Hematopoietic multipotent progenitor cell treated with erythropoietin and hydrocortisone succinate and interleukin-3 and kit ligand, for 17 days (in vitro differentiated cells): ENCODE data around the gene C16orf92.
A peak's percentile ranks its signal among the peaks of the same experiment; 100 is the strongest.

Experiments
- DNase-seq: peaks from one replicate; pipeline ENCODE4 v3.0.0-alpha.2; 2015; ENCODE audit warnings: low spot score

C16orf92 gene

GRCh38 chr16:29989111-29989858, 33.7 kb upstream of the C16orf92 start:
- DNase-seq = no peak

DNA sequence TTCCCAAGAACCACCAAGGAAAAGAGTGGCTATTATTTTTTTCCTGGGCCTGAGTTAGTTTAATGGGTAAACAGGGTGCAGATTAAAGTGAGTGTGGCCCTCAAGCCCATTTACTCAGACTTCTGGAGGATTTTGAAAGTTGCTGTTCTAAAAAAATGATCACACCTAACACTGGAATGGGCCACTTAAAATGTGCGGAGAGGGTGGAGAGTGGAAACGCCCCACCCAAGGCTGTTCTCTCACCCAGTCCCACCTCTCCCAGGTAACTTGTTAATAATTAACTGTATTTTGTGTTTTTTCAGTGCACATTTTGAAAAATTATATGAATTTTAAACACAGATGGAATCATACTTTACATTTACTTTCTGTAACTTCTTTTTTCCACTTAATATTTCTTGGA, 33.0 kb upstream of the C16orf92 start:
- no peak for DNase-seq

DNA sequence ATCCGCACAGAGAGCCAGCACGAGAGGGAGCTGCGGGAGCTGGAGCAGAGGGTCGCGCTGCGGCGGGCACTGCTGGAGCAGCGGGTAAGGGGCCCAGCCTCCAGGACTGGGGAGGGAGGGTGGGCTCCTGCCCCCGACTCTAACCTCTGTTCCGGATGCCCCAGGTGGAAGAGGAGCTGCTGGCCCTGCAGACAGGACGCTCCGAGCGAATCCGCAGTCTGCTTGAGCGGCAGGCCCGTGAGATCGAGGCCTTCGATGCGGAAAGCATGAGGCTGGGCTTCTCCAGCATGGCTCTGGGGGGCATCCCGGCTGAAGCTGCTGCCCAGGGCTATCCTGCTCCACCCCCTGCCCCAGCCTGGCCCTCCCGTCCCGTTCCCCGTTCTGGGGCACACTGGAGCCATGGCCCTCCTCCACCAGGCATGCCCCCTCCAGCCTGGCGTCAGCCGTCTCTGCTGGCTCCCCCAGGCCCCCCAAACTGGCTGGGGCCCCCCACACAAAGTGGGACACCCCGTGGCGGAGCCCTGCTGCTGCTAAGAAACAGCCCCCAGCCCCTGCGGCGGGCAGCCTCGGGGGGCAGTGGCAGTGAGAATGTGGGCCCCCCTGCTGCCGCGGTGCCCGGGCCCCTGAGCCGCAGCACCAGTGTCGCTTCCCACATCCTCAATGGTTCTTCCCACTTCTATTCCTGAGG, 32.0 kb upstream of the C16orf92 start:
- no peak for DNase-seq

- no peak for DNase-seq
Observed at GRCh38 chr16:29991571-29991904, 31.5 kb upstream of the C16orf92 start.

DNA sequence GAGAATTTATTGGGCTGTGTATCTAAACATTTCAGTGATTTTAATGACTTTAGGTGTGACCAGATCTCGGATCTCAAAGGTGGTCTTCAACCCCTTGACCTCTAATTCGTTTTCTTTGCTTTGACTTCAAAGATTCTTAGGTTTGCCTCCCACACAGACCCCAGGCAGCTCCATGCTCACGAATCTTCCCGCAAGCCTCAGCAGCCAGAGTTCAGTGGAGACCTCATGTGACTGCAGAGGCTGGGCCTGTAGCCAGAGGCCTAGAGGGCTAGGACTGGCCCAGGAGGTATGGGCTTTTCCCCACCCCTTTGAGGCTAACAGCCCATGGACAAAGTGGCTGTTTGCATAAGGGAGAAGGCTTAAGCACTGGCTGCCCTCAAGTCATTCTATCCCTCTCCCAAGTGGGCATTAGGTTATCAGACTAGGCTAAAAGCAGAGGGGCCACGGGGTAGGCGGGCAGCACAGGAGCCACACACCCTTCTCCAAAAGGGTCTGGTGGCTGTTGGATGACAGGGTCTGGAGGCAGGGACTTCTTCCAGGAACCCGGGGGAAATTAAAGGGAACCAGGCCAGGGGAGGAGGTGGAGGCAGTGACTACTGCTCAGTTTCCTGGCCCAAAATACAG, 30.5 kb upstream of the C16orf92 start:
- DNase-seq = no peak

- no peak for DNase-seq
Observed at GRCh38 chr16:29993191-29993902, 29.7 kb upstream of the C16orf92 start.

DNA sequence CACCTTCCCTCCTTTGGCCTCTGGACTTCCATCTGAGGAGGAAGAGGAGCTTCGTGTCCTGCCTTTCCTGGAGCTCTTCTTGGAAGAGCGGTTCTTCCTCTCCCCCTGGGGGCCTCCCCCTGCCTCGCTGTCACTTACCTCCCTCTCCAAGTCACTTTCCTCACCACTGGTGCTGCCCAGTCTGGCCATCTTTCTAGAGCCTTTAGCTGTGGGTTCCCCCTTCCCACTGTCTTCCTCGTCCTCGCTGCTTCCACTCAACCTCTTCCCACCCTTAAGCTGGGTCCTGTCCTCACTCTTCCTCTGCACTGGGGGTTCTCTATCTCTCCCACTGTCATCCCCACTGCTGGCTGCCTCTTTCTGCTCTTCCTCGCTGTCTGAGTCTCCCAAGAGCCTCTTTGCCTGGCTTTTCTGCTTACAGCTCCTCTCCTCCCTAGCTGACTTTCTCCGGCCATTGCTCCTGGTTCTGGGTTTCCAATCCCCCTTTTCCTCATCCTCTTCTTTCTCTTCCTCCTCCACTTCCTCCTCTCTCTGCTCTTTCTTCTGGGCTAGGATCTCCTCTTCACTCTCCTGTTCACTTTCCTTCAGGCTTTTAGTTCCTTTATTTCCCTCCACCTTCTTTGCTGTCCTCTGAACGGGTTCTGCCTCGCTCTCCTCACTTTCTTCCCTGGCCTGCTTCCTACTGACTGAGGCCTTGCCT, 28.9 kb upstream of the C16orf92 start:
- no peak for DNase-seq

DNA sequence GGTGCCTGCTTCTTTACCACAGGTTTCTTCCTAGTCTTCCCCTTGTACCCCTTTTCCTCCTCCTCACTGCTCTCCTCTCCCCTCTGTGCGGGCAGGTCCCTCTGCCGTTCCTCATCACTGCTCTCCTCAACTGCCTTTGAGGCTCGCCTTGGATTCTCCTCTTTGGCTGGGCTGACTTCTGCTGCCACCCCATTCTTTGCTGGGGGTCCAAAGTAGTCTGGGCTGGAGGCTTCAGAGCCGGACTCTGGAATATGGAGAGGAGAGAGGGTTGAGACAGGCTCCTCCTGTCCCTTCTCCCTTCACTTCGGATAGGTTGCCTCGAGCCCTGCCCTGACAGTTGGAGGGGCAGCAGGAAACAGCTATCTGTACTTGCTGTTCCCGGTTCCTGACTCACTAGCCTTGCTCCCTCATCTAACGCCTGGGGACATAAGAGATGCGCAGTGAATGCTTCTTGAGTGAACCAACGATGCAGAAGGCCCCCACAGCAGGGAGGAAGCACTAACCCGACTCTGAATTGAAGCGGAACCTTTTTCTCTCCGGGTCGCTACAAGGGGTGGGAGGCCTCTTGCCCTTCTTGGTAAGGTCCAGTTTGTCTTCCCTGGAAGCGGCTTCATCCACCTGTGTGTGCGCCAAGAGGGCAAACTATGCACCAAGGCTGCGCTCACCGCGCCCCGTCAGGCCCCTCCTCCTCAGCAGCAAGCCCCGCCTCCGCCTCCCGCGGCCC, 28.2 kb upstream of the C16orf92 start:
- DNase-seq = no peak

- DNase-seq = peak; percentile 85
Observed at GRCh38 chr16:29995324-29995910, 27.6 kb upstream of the C16orf92 start, which contains the start of gene HIRIP3. TSS of gene HIRIP3 (minus strand) at chr16:29995617. CDS start at chr16:29995605, 12 bp downstream.

DNA sequence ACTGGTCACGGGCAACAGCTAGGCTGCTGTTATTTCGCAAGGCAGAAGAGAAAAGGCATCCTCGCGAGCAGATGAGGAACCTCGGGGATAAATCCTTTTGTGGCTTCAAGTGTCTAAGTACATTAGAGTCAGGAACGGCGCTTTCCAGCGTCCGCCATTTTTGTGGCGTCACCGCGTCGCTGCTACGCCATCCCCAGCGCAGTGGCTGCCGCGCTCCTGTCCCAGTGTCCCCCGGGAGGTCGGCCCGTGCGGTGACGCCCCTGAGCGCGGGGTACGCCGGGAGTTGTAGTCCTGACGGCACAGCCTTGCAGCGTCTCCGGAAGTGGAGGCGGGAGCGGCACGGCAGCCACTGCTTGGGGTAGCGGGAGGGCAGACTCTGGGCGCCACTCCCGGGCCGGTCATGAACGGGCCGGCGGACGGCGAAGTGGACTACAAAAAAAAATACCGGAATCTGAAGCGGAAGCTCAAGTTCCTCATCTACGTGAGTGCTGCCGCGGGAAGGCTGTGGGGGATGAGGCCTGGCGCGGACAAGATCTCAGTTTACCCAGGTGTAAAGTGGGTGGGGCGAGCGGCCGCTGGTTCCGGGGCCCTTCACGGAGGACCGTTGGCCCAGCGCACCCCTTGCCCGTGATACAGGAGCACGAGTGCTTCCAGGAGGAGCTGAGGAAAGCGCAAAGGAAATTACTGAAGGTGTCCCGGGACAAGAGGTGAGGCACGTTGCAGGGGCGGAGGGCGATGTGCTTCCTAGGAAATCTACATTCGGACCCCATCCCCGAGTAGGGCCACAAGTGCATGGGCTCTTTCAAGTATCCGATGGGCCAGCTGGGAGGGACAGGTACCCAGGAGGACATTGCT, 26.9 kb upstream of the C16orf92 start, which contains the start of gene INO80E:
INO80E (plus strand) TSS at position 331 of the 855 bp plus-strand sequence; CDS start at position 401, 70 bp downstream.
- DNase-seq = peak; percentile 97

GRCh38 chr16:29996766-29997250, 26.2 kb upstream of the C16orf92 start:
- no peak for DNase-seq

- DNase-seq = no peak
Observed at GRCh38 chr16:29999605-30000004, 23.4 kb upstream of the C16orf92 start.

GRCh38 chr16:30000735-30001631, 22.0 kb upstream of the C16orf92 start:
- DNase-seq = no peak

GRCh38 chr16:30002614-30003346, 20.2 kb upstream of the C16orf92 start:
- DNase-seq = no peak

- no peak for DNase-seq
Observed at GRCh38 chr16:30003670-30004423, 19.2 kb upstream of the C16orf92 start.

GRCh38 chr16:30004424-30004776, 18.6 kb upstream of the C16orf92 start:
- DNase-seq = no peak

DNA sequence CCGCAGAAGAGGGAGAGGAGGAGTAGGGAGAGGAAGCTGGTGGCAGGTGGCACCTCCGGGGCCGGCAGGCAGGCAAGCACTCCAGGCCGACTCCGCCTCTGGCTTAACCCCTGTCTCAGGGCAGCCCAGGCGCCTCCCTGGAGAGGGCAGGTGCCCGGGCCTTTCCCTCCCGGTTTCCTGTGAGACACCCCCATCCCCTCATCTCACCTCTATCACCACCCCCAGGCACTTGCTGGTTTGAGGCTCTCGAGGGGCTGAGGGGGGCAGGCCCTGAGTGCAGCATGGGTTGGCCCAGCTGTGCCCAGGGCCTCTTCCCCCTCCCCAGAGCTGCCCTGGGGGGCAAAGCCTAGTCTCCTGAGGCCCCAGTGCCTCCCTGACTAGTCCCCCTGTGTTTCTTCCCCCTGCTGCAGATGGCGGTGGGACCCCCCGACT, 18.2 kb upstream of the C16orf92 start:
- no peak for DNase-seq
